ENCODE data around the gene ENPP7.

ENPP7 gene

DNA sequence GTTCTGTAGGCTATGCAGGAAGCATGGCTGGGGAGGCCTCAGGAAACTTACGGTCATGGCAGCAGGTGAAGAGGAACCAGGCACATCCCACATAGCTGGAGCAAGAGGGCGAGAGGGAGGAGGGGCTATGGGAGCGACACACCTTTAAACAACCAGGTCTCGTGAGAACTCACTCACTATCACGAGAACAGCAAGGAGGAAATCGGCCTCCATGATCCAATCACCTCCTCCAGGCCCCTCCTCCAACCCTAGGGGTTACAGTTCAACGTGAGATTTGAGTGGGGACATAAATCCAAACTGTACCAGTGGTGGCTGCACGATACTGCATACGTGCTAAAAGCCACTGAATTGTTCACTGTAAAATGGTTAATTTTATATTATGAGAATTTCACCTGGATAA, 26.1 kb upstream of the ENPP7 start:
- DNase-seq (ENCODE audit: low read depth), result no peak

DNA sequence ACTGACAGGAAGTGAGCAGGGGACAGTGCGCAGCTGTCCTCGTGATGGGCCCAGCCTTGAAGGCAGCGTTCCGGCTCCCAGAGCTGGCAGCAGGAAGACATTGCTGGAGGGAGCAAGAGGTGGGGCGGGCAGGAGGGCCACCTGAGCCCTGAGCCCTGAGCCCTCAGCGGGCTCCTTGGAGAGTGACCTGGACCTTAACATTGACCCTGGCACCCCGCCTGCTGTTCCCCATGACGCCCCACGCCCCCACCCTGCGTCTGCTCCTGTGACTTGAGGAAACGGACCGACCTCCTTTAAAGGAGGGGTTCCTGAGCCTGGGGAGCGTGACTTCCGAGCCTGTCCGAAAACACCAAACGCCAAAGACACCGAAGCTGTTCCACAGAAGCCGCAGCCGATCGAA, 25.1 kb upstream of the ENPP7 start:
- DNase-seq (ENCODE audit: low read depth), result no peak

DNA sequence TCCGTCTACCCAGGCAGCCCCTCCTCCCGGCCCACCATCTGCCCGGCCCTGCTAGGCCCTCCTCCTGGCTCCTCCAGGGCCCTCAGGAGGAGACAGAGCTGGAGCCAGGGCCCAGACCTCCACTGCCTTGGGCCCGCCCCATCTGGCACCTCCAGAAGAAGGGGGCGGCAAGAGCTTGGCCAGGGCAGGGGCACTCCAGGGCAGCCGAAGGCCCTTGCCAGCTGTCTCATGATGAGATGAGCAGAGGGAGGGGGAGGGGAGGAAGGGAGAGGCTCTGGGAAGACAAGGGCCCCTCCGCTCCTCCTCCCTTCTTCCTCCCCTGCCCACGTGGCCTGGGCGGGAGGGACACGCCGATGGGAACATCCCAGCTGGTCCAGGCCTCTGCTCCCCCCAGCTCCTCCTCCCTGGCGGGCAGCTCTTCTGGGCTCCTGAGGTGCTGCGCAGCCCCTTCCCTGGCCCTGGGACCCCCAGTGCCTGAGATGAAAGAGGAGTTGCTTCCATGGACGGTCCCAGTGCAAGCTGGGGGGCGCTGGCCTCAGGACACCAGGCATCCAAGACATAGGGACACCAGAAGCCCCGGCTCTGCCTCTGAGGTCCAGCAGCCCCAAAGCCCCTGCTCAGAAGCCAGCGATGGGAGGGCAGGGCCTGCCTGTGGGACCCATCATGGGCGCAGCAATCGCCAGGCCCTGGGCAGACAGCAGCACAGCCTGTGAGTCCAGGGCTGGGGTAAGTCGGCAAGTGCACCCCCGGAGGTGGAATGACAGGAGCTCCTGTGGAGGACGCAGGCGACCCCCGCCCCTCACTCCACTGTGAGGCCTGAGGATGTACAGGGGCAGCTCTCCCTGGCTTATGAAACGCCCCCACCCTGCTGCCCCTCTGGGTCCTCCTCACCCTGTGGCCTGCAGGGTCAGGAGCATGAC, 23.6 kb upstream of the ENPP7 start:
- DNase-seq (ENCODE audit: low read depth), result no peak

DNA sequence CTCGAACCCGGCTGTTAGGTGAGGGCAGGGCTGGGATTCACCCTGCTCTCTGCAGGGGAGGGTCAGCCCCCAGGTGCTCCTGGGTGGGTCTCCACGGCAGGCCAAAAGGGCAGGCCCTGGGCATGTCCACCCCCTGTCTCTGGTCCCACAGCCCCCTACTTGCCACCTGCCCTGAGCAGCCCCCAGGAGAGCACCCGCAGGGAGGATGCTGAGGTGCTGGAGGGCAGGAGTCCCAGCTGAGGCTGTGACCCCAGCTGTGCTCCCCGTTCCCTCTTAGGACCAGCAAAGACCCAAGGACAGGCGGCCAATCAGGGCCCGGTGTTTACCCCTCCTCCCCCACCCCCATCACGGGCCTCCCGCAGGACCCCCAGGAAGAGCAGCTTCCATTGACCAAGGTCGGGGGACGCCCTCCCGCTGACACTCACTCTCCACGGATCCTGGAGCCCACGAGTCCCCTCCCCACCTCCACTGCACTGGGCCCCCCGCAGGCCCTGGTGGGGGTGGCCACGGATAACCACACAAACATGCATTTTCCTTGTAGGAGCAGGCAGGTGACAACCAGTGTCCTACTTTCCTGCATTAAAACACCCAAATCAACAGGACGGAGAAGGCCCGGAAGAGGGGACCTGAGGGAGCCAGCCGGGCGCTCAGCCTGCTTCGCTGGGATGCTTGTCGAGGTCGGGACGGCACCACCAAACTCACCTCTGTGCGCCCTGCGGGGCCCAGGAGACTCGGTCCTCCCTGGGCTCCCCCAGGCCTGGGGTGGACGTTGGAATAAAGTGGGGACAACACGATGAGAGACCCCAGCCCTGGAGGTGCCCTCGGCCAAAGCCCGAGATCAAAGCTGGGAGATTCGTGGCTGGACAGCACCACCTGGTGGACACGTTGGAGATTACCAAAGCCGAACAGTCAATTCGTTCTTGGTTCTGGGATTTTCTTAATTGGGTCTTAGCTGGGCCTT, 22.5 kb upstream of the ENPP7 start:
- DNase-seq (ENCODE audit: low read depth), result peak; percentile 30

DNA sequence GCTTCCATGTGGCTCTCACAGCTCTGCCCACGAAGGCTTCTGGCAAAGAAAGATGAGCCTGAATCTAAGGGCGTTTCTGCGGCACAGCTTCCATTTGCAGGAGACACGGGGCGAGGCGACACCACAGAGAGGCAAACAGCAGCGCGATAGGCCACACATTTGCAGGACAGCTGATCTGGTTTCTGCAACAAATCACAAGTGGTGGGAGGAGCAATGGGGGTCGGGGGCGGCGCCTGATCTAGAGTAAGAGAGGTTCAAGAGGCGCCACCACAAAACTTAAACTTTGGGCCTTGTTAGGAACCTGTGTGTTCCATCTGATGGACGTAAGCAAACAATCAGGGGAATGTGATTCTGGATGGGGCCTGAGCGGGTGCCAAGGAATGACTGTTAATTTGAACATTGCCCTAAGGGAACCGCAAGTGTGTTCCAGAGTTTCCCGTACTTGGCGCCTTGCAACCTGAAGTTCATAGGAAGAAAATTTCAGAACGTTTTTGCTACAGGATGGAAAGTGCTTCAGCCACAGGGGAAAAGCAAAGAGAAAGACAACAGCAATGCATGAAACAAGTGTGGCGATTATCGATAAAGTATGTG, 18.9 kb upstream of the ENPP7 start:
- DNase-seq (ENCODE audit: low read depth), result no peak

DNA sequence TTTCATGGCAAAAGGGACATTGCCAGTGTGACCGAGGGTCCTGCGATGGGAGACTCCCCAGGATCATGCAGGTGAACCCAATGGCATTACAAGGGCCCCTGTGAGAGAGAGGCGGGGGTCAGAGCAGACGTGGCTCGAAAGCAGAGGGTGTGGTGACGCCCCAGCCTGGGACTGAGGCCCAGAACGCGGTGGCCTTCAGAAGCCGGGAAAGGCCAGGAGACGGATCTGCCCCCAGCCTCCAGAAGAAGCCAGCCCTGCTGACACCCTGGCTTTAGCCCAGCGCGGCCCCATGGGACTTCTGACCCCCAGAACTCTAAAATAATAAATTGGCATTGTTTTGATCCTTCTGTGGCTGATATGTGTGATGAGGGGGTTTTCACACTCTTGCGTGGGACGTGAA, 17.4 kb upstream of the ENPP7 start:
- no peak for DNase-seq (ENCODE audit: low read depth)

DNA sequence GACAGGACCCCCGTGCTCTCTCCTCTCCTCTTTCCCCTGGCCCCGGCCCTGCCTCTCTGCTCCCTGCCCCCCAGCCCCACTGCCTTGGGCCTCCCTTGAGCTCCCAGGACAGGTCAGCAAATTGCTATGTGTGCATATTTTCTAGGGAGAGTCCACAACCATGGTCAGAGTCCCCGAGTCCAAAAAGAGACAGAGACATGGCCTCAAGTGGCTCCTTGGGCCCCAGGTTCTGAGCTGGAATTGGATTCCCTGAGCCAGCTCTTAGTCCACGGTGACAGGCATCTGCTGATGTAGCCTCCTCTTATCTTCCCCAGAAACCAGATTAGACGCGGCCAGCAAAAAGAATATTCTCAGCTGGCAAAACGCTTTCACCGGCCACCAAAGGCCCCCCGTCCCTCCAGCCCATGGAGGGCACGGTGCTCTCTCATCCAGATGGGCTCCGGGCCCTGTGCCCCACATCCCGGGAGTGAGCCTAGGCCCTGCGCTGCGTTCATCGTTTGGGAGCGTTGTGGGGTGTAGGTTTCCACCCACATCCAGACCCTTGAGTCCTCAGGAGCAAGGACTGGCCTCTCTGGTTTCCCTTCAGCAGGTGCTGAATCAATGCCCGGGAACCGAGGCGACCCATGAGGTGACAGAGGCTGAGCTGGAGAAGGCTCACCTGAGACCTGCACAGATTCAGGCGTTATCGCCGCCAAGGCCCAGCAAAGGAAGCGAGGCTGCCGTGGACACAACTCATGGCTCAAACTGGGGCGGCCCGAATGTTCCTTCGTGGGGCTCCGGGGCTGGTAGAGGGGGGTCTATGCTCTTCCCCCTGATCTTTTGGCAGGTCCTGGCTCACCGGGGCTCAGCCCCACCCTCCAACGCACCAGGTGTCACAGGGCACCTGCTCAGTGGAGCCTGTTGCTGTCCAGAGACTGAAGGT, 16.3 kb upstream of the ENPP7 start:
- no peak for DNase-seq (ENCODE audit: low read depth)

DNA sequence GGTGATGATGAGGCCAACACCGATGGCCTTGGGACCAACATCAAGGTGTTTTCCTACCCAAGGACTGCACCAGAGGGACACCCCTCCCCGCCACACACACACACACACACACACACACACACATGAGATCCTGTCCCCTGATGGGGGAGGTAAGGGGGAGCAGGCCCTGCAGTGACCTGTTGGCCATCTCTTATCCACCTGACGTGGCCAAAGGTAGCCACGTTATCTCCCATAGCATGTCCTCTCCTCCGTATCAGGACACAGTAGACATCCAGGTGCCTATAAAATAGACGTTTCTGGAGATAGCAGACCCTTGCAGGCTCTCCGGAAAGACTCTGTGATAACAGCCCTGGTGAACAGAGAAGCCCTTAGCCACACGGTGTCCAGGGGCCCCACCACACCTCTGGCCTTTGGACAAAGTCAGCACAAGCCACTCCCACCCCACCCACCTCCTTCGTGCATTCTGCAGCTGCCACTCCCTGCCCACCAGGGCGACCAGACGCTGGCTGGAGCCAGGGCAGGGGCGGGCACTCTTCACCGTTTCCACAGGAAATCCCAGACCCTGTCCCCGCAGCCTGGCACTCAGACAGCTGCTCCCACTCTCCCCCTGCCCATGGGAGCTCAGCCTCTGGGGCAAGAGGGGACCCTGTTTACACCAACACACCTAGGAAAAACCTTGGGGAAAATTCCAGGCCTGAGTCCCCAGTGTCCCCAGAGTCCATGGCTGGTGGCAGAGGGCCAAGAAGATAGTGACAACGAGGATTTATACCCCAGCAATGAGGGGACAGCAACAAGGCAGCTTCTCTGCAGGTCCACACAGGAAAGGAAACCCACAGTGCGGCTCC, 15.4 kb upstream of the ENPP7 start:
- DNase-seq (ENCODE audit: low read depth), result no peak

DNA sequence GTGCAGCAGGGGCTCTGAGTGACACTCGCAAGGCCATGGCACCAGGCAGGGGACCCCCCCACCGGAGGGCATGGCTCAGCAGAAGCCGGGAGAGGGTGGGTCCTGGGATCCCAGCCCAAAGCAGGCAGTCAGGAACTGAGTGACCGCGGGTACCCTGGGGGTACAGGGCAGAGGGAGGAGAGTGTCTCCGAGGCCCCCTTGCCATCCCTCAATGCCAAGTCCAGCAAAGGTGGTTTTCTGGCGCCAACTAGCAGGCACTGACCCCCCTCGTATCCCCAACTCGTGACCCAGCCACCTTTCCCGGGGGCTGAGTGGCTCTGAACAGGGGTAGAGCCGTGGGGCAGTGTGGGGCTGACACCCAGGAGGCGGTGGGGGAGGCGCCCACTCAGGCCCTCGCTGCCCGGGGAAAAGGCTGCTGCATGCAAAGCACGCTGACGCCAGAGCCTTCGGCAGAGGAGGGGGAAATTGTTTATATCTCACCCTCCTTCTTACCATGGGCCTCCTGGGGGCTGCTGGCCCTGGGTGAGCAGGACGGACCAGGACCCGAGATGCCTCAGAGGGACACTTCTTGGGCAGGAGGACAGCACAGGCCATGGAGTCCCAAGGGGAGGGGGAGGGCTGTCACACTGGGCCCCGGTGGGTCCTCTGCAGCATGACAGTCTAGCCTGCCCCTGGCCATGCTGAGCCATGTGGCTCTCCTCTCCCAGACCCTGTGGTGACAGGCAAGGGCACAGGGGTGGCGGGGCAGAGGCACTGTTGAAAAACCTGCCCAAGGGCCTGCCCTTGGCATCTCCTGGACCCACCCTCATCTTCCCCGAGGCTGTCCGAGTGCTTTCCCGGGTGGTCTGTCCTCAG, 14.6 kb upstream of the ENPP7 start:
- DNase-seq (ENCODE audit: low read depth), result no peak

DNA sequence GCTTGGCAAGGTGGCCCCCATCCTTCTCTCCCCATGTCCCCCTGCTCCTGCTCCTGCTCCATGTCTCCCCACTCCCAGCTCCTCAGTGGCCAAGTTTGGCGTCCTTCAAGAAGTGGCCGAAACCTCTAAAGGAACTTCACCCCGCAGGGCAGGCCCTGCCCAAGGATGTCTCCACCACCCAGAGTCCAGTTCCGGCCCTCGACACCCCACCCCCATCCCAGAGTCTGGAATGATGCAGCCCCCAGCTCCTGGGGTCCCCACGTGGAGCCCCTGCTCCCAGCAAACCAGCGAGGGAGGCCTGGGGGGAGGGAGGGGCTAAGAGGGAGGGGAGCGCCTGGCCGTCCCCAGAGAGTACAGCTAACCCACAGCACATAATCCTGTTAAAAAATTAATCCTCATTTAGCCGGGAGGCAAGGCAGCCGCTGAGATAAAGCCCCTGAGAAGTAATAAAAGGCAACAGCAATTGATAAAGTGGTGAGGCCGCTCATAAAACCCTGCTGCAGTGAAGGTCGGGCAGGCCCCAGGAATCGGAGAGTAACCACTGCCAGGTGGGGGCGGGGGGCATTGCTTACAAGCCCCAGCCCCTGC, 9.9 kb upstream of the ENPP7 start:
- DNase-seq (ENCODE audit: low read depth), result no peak

DNA sequence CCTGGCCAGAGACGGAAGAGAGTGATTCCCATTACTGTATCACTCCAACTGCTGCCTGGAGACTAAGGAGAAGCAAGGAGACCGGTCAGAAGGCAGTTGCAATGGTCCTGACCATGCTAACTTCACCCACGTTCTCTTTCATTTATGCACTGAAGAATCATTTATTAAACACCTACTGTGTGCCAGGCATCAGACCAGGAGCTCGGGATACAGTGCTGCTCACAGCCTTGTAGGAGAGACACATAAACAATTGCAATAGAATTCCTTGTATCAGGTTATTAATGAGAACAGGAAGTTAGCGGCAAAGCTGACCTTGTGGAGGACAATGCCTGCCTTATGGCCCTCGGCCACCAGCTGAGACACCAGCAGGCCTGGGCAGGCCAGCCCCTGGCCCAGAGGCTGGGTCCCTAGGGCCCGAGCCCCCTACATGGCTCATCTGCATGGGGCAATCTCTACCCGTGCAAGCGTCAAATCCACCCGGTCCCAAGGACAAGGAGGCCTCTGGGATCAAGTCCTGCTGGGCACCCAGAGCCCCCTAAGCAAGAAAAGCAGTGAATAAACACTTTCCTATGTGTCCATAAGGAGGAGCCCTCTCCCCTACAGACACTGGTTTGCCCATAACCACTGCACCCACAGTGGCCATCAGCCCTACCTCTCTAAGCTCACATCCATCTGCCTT, 8.6 kb upstream of the ENPP7 start:
- no peak for DNase-seq (ENCODE audit: low read depth)

DNA sequence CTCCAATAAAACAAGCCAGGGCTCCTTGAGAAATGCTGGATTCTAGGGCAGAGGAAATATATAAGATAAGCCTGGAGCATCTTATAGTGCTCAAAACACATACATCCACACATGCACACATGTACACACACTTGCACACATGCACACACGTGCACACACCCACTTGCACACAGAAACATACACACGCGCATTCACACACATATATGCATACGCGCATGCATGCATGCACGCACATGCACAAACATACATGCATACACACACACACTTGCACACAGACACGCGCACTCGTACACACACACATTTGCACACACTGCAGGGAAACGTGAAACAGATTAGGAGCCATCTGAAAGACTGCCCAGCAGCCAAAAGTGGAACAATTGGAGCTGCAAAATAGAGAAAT, 8.0 kb upstream of the ENPP7 start:
- no peak for DNase-seq (ENCODE audit: low read depth)

DNA sequence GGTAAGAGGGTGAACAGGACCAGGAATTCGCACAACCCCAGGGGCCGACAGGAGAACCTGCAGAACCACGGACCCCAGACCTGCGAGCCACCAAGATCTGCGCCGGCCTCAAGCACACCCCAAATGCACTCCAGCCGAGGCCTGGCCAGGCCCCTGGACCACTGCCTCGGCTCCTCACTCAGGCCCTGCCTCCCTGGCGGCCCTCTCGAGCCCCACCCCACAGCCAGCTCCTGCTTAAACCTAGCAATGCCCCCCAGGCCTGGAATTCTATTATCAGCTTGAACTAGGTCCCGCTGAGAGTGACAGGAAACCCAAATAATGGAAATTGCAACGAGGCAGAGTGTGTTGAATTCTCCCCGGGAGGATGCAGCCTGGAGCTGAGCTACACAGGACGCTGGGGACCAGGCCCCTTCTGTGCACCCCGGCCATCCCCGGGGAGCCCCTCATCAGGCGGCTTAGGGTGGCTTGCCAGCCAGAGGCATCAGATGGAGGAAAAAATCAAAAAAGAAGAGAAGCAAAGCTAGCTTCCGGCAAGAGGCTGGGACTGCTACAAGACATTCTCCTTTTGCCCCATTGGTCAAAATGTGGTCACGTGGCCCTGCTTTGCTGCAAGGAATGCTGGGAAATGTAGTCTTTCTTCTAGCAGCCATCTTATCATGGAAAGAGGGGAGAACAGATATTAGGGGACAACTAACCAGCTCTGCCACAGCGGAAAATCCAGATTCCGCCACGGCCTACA, 2.4 kb upstream of the ENPP7 start:
- DNase-seq (ENCODE audit: low read depth), result peak; percentile 67

DNA sequence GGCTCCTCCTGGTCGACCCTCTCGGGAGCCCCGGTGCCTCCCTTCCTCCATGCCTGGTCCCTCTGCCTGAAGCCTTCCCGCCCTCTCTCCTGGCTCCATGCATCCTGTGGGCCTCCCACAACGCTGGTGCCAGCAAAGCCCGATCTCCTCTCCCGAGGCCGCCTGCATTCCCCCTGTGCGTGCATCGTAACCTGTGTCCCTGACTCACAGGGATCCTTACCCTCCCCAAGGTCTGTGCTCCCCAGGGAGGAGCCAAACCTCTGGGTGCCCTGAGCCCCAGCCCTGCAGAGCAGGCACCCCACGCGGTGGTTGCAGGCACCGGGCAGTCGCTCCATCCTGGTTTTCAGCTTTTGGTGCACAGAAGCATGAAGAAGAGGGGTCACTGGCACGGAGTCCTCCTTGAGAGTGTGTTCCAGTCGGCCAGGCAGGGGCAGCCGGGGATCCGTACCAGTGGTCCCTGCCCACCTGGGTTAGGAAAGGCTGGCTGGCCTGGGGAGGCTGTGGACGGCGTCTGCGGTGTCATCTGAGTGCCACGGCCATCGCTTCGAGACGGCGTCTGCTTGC, 1.8 kb upstream of the ENPP7 start:
- no peak for DNase-seq (ENCODE audit: low read depth)

DNA sequence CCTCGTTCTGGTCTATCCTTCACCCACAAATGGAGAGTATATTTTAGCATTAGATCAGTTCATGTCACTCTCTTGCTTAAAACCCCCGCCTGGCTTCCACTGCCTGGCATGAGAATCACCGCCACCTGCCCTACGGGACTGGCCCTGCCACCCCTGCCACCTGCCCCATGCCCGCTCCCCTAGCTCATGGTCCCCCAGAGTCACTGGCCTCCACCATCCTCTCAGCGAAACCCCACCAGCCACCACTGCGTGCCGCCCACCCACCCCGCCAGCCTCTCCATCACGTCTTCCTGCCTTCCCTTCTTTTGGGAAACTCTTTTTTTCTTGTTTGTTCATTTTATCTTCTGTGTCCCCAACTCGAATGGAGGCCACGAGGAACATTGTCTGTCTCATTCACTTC, 982 bp upstream of the ENPP7 start:
- DNase-seq (ENCODE audit: low read depth), result no peak

DNA sequence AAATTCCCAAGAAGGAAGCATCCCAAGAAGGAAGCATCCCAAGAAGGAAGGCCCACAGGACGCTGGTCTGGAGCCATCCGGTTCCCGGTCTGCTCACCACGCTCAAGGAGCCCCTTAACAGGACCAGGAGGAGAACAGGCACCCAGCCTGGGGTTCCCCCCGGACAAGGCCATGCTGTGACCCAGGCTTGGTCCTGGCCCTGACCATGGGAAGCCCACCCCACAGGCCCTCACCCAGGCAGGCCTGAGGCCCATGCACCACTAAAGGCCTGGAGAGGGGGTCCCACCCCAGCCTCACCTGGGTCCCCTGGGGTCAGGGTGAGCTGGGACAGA, 340 bp upstream of the ENPP7 start:
- no peak for DNase-seq (ENCODE audit: low read depth)

DNA sequence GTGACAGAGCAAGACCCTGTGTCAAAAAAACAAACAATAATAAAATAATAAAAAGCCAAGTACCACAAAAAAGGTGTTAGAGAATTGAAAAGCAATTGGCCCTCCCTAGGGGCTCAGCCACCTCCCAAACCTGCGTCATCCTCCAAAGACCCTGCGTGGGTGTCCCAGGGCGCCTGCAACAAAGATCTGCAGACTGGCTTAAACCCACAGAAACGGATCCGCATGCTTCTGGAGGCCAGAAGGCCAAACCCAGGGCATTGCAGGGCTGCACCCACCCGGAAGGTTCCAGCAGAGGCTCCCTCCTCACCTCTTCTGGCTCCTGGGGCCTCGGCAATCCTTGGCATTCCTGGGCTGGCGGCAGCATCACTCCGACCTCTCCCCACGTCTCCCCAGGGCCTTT, 1.5 kb downstream of the ENPP7 start:
- DNase-seq (ENCODE audit: low read depth), result no peak
